ENCODE measurements around the gene BTNL3.

DNA sequence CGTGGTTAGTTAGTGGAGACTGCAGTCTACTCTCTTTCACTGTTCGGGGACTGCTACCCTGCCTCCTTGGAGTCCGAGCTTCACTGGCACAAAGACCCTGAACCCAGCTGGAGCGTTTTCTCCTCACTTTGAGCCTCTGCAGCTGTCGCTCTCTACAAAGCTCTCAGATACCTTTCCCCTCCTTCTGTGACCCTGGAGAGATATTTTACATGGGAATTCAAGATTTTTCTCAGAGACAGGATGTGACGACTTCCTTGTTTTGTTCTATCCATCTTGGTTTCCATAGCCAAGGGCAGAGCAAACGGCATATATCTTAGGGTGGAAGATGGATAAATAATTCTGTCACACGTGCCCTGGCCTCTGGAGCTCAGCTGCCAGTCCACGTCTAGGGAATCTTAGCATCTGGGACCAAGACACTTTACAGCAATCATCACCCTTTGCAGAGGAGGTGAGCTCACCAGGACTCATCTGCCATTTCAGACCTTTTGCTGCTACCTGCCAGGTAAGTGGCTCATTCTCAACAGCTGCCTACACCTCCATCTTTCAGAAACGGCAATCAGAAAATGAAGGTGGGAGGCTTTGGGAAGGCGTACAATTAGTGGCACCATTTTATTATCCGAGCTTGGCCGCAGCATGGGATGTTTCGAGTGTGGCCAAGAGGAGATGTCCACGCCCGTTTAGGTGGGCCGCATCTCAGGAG is 51.4 kb downstream of the BTNL3 start, which contains the start of gene BTNL9:
- TF ChIP-seq CTCF (IDR thresholded peaks at IDR 0.05; ENCODE audit: low read depth, low read length) (no peak), MYC (IDR thresholded peaks at IDR 0.05; ENCODE audit: low read depth, low read length) (no peak), POLR2A (IDR thresholded peaks at IDR 0.05; ENCODE audit: extremely low read depth, insufficient read length) (no peak), MAX (IDR thresholded peaks at IDR 0.05; ENCODE audit: low read depth, low read length) (no peak)
